Activated naive CD8-positive, alpha-beta T cell treated with anti-CD3 and anti-CD28 coated beads, Interleukin-2, amount 10 ng/mL, durations not matched to agents 7 days and 5 days (primary cell): ENCODE results near the gene CDC42BPB. TPM values are rescaled to one million over a fixed set of nuclear protein-coding genes. Genes with fewer than 3 reads are reported as not detected.
A peak's percentile ranks its signal among the peaks of the same experiment; 100 is the strongest.

ENCODE experiments used
- ATAC-seq: fragments of 150-1000 bp; cut with Tn5 transposase; one replicate; pipeline ENCODE4 v1.10.0; 2021; ENCODE audit warnings: low read depth, moderate library complexity
- POLR2A ChIA-PET: fragments of 350-600 bp; sonication (Branson Sonifier 250); formaldehyde crosslinking; loops from one replicate; lab custom pipeline; 2021; ENCODE audit warnings: antibody characterized with exemption; lab: Charles Lee
- DNase-seq: peaks from one replicate; pipeline ENCODE4 v3.0.0; 2021
- H3K27ac Mint-ChIP-seq: one replicate; pipeline ENCODE4 v1.8.0; 2022; ENCODE audit warnings: mild to moderate bottlenecking, mixed read lengths
- H3K27me3 Mint-ChIP-seq: one replicate; pipeline ENCODE4 v1.8.0; 2022; ENCODE audit warnings: mild to moderate bottlenecking, moderate library complexity, mixed read lengths
- H3K36me3 Mint-ChIP-seq: one replicate; pipeline ENCODE4 v1.8.0; 2021; ENCODE audit warnings: mild to moderate bottlenecking, mixed read lengths
- H3K4me1 Mint-ChIP-seq: one replicate; pipeline ENCODE4 v1.8.0; 2021; ENCODE audit warnings: mixed read lengths
- H3K4me3 Mint-ChIP-seq: one replicate; pipeline ENCODE4 v1.8.0; 2022; ENCODE audit warnings: mild to moderate bottlenecking, moderate library complexity, mixed read lengths
- H3K9me3 Mint-ChIP-seq: one replicate; pipeline ENCODE4 v1.8.0; 2021; ENCODE audit warnings: mixed read lengths
- total RNA-seq, 2 experiments: library from RNA; stranded (reverse); gene quantifications; one replicate each; pipeline ENCODE4 v1.2.3, GENCODE V29; 2021

Gene CDC42BPB
- total RNA-seq, 2 experiments from 2014 or later: 1.1 TPM

DNA sequence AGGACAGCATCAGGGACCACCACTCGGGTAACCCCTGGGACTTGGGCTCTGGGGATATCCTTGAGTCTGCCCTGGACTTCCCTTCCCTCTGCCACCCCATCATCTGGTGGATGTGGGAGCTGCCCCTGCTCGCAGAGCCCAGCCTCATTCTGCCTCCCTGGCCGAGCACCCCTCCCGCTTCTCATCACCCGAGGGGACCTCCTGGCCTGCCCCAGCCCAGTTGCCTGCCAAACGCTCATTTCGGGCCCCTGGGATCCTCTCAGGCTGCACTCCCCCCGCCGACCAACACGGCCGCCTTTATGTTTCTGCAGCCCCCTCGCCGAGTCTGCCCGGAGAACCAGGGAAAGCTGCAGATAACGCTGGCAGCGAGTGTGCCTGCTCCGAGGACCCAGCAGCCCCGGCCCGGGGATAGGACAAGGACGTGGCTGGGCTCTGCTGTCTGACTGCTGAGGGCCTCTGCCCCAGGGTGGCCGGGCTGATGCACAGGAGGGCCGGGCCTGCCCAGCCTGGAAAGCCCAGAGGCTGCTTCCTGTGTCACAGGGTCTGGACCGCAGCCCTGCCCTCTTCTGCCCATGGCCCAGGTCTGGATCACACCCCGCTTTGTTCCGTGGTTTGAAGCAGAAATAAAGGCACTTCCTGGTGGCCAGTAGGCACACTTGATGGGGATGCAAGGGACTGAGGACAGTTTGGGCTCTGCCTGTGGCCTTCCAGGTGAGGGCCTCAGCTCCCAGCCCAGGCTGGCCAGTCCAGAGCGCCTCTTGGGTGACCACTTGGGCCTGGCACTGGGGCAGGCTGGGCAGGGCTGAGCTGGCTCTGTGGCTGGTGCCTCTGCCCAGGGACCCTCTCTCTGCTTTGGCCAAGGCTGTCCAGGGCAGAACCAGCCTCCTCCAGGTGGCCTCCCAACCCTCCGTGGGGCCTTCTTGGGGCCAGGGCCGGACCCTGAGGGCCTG, 32.3 kb upstream of the CDC42BPB start:
- Mint-ChIP-seq H3K4me1 (no peaks in the 10 kb centered on the region), H3K27me3 (peaks cover 12% of the 10 kb centered on the region), H3K9me3 (no peaks in the 10 kb centered on the region), H3K27ac (no peak overlapping the region), H3K36me3 (no peaks in the 10 kb centered on the region), H3K4me3 (no peak overlapping the region)
- ATAC-seq (no peak), DNase-seq (no peak)
- POLR2A ChIA-PET: no interaction called here

DNA sequence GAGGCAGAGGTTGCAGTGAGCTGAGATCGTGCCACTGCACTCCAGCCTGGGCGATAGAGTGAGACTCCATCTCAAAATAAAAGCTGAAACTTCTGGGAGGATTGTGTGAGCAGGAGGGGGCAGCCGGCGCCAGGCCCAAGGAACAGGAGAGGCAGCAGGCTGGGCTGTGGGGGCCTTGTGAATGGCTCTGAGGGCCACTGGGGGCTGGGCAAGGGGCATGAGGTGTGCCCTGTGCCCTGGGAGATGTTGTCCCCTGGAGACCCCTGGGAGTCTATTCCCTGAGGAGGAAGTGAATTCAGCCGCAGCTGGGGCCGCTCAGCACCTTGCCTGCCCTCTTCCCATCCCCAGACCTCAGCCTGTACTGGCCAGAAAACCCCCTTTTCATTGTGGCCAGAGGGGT, 31.6 kb upstream of the CDC42BPB start:
- POLR2A ChIA-PET: no interaction called here
- Mint-ChIP-seq H3K36me3 (no peaks in the 10 kb centered on the region), H3K4me1 (no peaks in the 10 kb centered on the region), H3K27ac (no peak overlapping the region), H3K4me3 (no peak overlapping the region), H3K27me3 (peaks cover 15% of the 10 kb centered on the region), H3K9me3 (no peaks in the 10 kb centered on the region)
- ATAC-seq (no peak), DNase-seq (no peak)

GRCh38 chr14:103087343-103087835, 30.0 kb upstream of the CDC42BPB start:
- DNase-seq (no peak), ATAC-seq (no peak)
- Mint-ChIP-seq H3K36me3 (no peaks in the 10 kb centered on the region), H3K27ac (no peak overlapping the region), H3K9me3 (no peaks in the 10 kb centered on the region), H3K27me3 (peaks cover 15% of the 10 kb centered on the region), H3K4me3 (no peak overlapping the region), H3K4me1 (no peaks in the 10 kb centered on the region)
- POLR2A ChIA-PET: no interaction called here

DNA sequence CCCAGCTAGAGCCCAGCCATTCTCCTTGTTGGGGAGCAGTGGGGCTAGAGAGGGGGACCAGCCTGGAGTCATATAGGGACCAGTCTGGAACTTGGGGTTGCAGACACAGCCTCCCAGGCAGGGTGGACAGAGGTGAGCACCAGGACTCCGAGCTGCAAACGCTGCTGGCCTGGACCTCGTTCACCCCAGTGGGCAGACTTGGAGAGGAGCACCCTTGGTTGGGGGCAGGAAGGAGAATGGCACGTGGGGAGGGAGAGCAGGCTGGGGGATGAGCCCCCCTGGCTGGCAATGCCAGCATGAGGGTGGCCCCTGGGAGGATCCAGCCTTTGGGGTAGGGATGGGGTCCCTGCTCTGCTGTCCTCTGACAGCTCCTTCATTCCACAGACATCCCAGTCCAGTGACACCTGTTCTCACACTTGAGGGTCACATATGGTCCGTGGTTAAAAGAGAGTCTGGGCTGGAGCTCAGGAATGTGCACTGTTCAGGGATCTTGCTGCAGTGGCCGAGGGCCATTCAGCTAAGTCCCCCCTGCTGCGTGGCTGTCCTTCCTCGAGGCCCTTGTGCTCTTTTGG, 29.5 kb upstream of the CDC42BPB start:
- Mint-ChIP-seq H3K27ac (no peak overlapping the region), H3K36me3 (no peaks in the 10 kb centered on the region), H3K4me3 (no peak overlapping the region), H3K27me3 (peaks cover 15% of the 10 kb centered on the region), H3K4me1 (no peaks in the 10 kb centered on the region), H3K9me3 (no peaks in the 10 kb centered on the region)
- ATAC-seq (no peak), DNase-seq (no peak)
- POLR2A ChIA-PET: no interaction called here

DNA sequence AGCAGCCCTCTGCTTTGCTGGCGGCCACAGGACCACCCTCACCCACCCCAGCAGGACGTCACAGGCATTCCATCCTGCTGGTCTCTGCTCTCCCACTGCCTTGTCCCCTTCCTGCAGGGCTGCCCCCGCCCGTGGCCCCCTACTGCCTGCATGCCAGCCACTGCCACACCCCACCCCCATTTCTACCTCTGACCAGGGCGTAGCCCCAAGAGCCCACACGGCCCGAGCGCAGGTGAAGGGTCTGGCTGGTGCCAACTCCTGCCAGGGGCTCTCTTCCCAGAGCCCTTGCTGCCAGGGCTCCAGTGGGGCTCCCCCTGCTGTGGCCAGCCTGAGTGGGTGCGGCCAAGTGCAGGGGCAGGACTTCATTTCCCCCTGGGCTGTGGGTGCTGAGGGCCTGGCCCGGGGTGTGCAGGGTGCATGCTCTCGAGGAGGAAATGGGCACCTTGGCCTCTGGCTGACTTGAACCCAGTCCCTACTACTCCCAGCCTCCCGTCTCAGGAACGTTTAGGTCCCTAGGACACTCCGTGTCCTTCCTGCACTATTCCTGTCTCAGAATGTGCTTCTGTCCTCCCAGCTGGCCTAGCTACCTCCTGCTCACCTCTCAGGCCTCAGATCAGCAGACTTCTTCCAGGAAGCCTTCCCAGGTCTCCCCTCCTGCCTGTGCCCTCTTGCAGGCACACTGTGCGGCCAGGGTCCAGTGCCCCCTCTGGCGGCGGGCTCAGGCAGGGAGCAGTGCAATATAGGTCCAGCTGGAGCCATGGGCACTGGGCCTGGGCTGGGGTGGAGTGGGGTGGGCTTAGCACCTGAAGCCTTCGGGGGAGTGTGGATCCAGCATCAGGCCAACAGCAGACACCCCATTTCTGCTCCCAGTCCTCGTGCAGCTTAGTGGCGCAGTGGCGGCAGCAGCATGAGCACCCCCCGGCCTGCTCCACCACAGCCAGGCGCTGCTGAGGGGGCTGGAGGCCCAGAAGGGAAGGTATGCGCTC, 28.1 kb upstream of the CDC42BPB start:
- POLR2A ChIA-PET: no interaction called here
- no peak overlapping the region for H3K27ac Mint-ChIP-seq
- no peak overlapping the region for H3K4me3 Mint-ChIP-seq
- no peaks in the 10 kb centered on the region for H3K36me3 Mint-ChIP-seq
- ATAC-seq (no peak), DNase-seq (peak; percentile 28)
- peaks cover 12% of the 10 kb centered on the region for H3K27me3 Mint-ChIP-seq
- no peaks in the 10 kb centered on the region for H3K9me3 Mint-ChIP-seq
- no peaks in the 10 kb centered on the region for H3K4me1 Mint-ChIP-seq

GRCh38 chr14:103084021-103084919, 26.9 kb upstream of the CDC42BPB start, which contains the start of gene LBHD2:
LBHD2 (plus strand) TSS chr14:103084210; CDS start chr14:103086013, 1,803 bp downstream.
- H3K27ac Mint-ChIP-seq: no peak within 1 kb of the TSS
- H3K9me3 Mint-ChIP-seq: no peaks in the 10 kb centered on the region
- H3K36me3 Mint-ChIP-seq: no peaks in the 10 kb centered on the region
- DNase-seq: peak; percentile 29
- peaks cover 12% of the 10 kb centered on the region for H3K27me3 Mint-ChIP-seq
- no peak within 1 kb of the TSS for H3K4me3 Mint-ChIP-seq
- no peaks in the 10 kb centered on the region for H3K4me1 Mint-ChIP-seq
- ATAC-seq: no peak
- POLR2A ChIA-PET: no interaction called here

- H3K27me3 Mint-ChIP-seq: peaks cover 12% of the 10 kb centered on the region
- H3K27ac Mint-ChIP-seq: no peak overlapping the region
- H3K4me3 Mint-ChIP-seq: no peak overlapping the region
- POLR2A ChIA-PET: no interaction called here
- DNase-seq (no peak), ATAC-seq (no peak)
- H3K9me3 Mint-ChIP-seq: no peaks in the 10 kb centered on the region
- H3K4me1 Mint-ChIP-seq: no peaks in the 10 kb centered on the region
- no peaks in the 10 kb centered on the region for H3K36me3 Mint-ChIP-seq
Measured at GRCh38 chr14:103081951-103082350, 24.6 kb upstream of the CDC42BPB start.

DNA sequence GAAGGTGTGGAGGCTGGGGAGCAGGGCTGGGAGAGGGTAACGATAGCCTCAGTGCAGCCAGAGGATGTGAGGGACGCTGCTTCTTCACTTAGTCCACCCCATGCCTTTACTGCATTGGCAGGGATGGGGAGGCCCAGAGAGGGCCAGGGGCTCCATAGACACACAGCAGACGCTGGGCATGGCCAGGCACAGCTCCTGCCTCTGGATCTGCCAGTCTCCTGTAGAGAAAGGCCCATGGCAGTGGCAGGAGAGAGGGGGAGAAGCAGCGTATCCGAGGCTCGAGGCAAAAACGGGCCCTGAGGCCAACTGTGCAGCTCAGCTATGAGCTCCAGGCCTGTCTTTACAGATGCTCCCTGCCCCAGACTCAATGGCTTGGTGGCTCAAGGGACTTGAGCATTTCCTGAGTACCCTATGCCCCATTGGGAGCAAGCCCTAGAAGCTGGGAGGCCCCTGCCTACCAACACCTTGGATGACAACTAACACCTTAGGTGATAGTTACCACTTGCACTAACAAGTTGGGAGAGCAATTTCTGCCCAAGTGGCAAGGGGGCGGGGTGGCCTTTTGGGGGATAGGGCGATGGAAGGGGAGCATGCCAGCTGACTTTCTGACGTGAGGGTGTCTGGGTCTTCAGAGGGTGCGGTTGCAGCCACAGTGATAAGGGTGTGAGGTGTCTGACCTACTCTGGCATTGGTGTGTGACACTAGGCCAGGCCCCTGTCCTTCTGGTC, 21.7 kb upstream of the CDC42BPB start:
- H3K4me3 Mint-ChIP-seq: no peak overlapping the region
- POLR2A ChIA-PET: no interaction called here

DNA sequence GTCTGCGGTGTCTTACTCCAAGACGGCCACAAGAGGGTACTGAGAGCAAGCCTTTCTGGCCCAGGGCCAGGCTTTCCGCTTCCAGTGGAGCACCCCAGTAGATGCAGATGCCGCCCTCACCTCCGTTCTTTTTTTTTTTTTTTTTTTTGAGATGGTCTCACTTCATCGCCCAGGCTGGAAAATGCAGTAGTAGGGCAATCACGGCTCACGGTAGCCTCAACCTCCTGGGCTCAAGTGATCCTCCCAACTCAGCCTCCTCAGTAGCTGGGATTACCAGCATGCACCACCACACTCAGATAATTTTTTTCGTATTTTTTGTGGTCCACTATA, 21.0 kb upstream of the CDC42BPB start:
- H3K27ac Mint-ChIP-seq: no peak overlapping the region
- POLR2A ChIA-PET: no interaction called here
- H3K36me3 Mint-ChIP-seq: no peaks in the 10 kb centered on the region
- no peak overlapping the region for H3K4me3 Mint-ChIP-seq
- H3K4me1 Mint-ChIP-seq: no peaks in the 10 kb centered on the region
- peak; percentile 67 for DNase-seq
- ATAC-seq: peak; percentile 77
- peaks cover 3% of the 10 kb centered on the region for H3K27me3 Mint-ChIP-seq
- no peaks in the 10 kb centered on the region for H3K9me3 Mint-ChIP-seq

More for the DNA sequence above, 21.7 kb upstream of the CDC42BPB start:
- H3K4me1 Mint-ChIP-seq: no peaks in the 10 kb centered on the region
- DNase-seq (peak; percentile 28), ATAC-seq (no peak)
- peaks cover 3% of the 10 kb centered on the region for H3K27me3 Mint-ChIP-seq
- H3K36me3 Mint-ChIP-seq: no peaks in the 10 kb centered on the region
- H3K27ac Mint-ChIP-seq: no peak overlapping the region
- H3K9me3 Mint-ChIP-seq: no peaks in the 10 kb centered on the region

DNA sequence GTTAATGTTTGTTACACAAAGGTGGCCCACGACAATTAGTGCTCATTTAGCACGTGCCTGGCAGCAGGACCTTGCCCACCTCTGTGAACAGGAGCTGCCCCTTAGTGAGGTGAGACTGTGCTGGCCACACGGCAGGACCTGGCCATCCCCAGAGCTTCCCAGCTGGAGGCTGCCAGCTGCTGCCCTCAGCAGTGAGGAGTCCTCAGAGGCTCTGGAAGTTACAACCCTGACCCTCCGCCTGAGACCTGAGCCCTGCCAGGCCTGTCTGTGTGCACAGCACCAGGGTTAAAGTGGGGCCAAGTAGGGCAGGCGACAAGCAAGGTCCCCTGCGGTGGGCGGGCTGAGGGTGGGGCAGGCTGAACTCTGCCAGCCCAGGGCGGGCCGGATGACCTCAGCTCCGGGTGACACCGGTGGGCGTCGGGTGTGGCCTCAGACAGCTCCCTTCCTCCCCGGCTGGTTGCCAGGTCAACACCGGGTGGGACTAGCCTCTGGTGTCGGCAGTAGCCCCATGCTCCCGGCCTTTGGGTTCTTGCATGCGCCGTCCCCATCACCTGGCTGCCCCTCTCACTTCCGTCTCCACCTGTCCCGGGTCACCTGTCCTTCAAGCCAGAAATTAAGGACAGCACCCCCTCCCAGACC, 17.5 kb upstream of the CDC42BPB start:
- ATAC-seq: no peak

GRCh38 chr14:103073876-103074728, 16.8 kb upstream of the CDC42BPB start:
- H3K9me3 Mint-ChIP-seq: no peaks in the 10 kb centered on the region
- H3K36me3 Mint-ChIP-seq: no peaks in the 10 kb centered on the region
- DNase-seq (peak; percentile 26), ATAC-seq (no peak)
- H3K27ac Mint-ChIP-seq: no peak overlapping the region
- POLR2A ChIA-PET: no interaction called here
- no peak overlapping the region for H3K4me3 Mint-ChIP-seq
- no peaks in the 10 kb centered on the region for H3K4me1 Mint-ChIP-seq
- H3K27me3 Mint-ChIP-seq: peaks cover 4% of the 10 kb centered on the region

More for the DNA sequence above, 17.5 kb upstream of the CDC42BPB start:
- DNase-seq: peak; percentile 26
- no peak overlapping the region for H3K27ac Mint-ChIP-seq
- H3K27me3 Mint-ChIP-seq: peaks cover 4% of the 10 kb centered on the region
- H3K4me3 Mint-ChIP-seq: no peak overlapping the region
- no peaks in the 10 kb centered on the region for H3K4me1 Mint-ChIP-seq
- H3K9me3 Mint-ChIP-seq: no peaks in the 10 kb centered on the region
- POLR2A ChIA-PET: no interaction called here
- no peaks in the 10 kb centered on the region for H3K36me3 Mint-ChIP-seq
